NCI-H82 treated with DMSO at 0.1 percent for 48 hours (cell line): ENCODE measurements around the gene RASD2.
A peak's percentile ranks its signal among the peaks of the same experiment; 100 is the strongest.

ENCODE experiments used
- DNase-seq: peaks from one replicate; lab custom pipeline; 2025; ENCODE audit not compliant: unreplicated experiment; lab: John Stamatoyannopoulos, UW

The RASD2 gene

DNA sequence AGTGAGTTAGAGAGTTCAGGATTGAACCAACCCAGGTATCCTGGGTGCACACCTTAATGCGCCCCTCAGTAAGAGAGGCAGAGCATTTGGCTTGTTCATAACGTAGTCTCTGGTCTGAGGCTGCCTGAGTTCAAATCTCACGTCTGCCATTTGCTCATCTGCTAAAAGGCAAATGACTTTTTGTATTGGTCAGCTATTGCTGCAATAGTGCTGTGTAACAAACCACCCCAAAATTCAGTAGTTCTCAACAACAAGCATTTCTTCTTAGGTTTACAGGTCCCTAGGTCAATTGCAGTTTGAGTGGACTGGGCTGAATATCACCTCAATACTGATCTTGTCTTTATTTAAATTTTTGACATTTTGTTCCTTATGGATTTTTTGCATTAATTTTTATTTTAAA, 18.1 kb downstream of the RASD2 start:
- DNase-seq = no peak

DNA sequence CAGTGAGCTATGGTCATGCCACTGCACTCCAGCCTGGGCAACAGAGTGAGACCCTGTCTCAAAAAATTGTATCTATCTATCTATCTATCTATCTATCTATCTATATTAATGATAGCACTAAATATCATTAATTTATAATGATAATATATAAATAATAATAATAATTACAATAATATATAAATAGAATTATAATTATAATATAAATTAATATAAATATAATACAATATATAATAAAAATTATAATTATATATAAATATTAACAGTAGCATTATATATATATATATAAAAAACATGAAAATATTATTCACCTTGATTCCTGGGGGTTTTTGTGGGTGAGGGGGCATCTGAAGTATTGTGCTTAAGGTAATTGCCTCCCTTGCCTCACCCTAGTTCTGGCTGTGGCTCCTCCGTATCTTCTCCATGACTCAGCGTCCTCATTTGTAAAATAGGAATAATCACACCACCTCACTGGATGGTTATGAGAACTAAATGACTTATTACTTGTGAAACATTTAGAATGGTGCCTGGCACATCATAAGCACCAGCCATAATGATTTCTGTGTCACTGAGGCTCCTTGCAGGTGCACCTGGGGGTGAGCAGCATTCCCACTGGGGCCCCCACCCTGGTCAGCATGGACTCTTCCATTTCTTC, 18.8 kb downstream of the RASD2 start:
- no peak for DNase-seq

DNA sequence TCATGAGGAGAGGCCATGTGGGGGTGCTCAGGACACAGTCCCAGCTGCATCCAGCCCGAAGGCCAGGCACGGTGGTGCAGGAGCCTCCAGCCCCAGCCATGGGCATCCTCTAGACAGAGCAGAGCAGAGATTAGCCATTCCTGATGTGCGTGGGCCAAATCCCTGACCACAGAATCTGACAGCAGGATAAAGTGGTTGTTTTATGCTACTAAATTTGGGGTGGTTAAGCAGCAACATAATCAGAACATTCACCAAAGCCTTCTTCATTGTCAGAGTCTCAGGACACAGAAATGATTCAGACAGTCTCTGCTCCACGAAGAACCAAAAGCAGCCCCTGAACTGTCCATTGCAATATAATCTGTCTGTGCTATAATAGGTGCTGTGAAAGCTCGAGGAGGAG, 19.7 kb downstream of the RASD2 start:
- no peak for DNase-seq

DNA sequence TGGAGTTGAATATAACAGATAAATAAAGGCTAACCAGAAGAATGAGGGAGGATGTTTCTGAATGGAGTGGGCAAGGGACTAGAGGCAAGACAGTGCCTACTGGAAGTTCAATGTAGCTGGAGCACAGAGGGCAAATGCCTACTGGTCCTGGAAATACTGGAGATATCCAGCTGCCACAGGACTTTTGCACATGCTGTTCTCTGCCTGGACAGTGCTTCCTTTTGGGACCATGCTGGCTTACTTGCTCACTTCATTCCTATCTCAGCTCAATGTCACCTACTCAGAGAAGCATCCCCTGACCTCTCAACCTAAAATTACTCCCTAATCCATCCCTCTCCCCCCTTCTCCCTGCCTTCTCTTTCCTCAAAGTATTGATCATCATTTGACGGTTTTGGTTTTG, 20.2 kb downstream of the RASD2 start:
- no peak for DNase-seq

DNA sequence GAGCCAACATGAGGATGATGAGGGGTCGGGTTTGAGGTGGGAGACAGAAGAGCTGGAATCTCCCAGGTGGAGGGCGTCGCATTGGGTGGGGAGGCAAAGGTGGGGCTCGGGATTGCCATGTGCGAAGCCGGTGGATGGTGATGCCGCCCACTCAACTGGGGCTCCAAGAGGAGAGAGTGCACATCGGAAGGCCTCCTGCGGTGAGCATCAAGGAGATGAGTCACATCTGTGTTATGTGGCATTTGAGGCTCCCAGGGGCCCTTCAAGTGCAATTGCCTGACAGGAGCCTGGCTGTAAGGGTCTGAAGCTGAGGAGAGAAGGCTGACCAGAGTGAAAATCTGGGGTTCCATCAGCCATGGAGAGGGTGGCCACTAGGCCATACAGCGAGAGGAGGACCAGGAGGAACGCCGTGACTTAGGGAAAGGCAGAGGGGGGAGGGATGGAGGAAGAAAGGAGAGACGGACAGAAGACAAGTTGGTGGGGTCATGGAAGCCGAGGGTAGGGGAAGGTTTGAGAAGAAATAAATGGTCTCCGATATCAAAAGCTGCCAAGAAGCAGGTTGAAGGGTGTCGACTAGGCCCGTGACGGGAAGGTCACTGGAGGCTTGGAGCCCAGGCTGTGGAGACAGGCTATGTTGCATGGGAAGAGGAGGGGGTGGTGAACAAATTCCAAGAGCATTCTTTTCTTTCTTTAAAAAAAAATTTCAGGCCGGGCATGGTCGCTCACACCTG, 21.3 kb downstream of the RASD2 start:
- DNase-seq = no peak

DNA sequence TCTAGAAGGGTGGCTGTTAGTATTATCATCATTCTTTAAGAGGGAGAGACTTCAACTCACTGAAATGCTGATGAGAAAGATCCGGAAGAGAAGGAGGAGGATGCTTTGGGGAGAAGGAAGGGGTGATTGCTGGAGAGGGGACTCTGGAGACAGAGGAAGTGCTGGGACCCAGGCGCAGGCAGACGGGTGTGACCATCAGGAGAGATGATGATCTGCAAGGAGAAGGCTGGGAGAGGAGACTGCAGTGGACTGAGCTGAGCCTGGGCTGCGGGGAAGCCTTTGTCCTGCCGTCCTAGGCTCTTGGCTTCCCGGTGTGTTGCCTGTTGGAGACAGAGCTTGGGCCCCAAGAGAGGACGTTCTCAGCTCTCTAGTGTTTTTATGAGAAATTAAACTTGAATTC, 22.6 kb downstream of the RASD2 start:
- no peak for DNase-seq

DNA sequence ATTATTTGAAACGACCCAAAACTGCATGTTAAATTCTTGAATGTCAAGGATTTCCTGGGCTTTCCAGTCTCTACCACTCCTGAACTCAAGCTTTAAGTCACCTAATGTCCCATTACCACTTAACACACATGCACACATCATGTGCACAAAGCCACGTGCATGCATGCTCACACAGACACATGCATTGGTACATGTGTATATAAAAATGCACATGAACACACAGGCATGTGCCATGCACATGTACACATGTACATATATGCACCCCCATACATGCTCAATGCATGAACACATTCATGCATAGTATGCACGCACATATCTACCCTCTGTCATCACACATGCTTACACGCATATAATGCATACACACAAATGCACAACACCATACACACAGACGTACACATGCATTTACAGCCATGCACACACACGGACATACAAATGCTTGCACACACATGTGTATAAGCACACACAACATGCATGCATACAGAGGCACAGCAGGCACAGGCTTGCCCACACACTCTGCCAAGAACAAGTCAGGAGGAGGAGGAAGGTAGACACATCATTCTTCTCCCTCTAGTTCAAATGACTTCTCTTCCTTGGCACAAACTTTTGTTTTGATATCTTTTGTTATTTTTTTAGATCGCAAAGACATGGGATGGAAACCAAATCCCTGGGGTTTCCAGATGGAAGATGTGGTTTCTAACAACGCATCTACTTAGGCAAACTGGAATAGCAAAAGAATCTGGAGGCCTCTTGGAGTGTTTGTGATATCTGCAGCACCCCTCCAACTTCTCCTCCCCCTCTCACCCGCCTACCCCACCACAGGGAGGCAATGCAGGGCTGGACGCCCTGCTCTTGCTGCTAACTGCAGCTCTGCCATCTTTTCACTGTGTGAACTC, 24.6 kb downstream of the RASD2 start:
- no peak for DNase-seq

DNA sequence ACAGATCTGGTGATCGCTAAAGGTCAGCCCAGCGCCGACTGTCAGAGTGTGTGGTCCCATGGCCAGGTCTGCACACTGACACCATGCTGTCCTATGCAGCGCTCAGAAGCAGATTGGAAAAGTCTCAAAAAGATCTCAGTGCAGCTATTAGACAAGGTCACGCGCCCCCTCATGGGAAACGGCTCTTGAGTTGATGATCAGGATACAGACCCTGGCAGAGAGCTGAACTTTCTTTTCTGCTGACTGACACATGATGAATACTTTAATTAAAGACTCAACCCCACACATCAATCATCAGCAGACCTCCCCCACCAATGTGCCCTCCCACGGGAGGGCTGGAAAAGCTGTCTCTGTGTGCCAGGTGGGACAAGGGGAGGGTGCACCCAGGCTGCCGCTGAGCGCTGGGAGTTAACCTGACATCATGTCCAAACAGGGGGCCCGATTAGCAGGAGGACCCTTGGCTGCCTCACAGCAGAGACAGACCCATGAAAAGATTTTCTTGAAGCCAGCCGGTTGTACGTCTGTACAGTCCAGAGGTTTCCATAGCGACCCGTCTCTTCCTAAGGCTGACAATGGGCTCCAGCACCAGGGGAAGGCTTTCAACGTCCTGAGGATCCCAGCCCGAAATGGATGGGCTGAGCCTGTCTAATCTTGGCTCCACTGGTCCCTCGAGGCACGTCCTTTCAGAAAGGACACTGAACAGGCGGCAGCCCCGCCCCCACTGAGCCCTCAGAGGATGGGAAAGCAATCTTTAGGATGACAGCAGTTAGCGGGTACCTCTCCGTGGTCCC, 26.9 kb downstream of the RASD2 start:
- no peak for DNase-seq

DNA sequence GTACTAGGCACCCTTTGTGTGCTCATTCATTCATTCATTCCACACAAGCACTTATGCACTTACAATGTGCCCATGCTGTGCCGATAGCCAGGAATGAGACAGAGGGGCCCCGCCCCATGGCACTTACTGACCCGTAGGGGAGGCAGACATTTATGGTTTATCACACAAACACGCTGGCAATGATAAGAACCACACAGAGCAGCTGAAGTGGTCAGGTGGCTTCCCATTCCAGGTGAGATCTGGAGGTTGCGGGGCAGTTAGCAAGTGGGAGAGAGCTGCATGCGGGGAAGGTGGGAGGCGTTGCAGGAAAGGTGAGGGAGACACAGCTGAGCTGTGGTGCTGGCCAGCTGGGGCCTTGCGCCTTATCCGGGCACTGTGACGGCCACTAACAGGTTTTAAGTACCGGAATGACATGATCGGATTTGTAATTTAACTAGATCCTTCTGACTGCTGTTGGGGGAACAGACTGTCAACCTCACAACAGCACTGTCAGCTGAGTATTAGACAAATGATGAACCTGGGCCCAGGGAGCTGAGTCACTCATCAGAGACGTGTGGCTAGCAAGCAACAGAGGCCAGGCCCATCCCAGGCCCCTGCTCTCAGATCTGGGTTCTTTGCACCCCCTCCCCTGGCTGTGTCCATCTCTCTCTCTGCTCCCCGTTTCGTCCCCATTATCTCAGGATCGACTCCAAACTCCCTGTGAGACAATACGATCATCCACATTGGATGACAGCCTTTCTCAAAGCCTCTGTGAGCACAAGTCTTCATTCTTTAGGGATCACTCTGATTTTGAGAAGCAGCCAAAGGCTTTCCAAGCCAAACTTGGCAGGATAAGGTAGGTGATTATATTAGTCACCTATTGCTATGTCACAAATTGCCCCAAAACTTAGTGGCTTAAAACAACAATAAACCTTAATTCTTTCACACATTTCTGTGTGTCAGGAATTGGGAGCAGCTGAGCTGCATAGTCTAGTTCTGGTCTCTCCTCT, 28.4 kb downstream of the RASD2 start:
- peak; percentile 69 for DNase-seq

DNA sequence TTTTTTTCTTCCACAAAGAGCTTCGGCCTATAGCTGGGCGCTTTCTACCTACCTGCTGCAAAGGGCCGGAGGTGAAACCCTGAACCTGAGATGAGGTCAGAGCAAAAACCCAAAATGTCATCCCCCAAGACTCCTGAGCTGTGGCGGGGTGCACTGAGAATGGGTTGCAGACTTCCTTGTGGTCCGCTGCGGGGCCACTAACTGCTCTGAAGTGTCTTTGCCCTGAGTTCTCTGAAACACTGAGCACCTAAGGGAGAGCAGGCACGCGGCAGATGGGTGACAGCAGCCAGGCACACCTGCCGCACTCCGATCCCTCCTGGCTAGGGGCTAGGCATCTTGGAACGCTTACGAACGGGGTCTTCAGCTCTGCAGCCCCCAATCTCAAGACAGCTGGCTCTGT, 29.3 kb downstream of the RASD2 start:
- no peak for DNase-seq

DNA sequence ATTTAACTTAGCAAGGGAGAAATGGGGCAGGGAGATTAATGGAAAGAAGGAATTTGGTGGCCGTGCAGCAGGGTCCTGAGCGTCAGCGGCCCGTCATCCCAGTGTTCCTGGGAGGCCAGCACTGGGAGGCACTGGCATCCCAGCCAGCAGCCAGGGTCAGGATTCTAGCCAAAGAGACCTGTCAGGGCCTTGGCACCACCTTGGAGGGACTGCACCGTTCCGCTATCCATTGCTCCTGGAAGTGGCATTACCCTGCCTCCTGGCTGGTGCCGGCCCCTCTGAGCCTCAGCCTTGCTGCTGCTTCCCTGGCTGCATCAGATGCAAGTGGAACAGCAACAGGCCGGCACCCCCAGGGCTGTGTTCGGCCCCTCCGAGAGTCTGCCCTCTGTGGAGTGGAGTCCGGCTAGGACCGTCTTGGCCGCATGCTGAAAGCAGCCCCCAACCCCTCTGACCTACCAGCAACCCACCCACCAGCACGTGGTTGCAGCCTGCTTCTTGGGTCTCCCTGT, 30.1 kb downstream of the RASD2 start:
- no peak for DNase-seq

DNA sequence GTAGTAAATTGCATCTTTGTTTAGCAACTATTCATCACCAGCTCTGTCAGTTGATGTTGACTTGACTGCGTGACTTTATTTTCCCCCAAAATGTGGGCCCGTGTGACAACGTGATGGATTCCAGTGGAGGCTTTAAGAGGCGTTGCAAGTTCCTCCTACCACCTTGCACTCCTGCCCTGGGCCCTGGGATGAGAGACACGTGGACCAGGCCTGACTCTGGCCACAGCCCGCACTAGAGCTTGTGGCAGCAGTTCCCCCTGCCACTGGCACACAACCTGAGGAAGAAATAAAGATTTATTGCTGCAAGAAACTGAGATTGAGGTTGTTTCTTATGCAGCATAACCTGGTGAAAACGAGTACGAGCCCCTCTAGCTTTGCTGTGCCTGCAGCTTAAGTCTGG, 31.9 kb downstream of the RASD2 start:
- no peak for DNase-seq

DNA sequence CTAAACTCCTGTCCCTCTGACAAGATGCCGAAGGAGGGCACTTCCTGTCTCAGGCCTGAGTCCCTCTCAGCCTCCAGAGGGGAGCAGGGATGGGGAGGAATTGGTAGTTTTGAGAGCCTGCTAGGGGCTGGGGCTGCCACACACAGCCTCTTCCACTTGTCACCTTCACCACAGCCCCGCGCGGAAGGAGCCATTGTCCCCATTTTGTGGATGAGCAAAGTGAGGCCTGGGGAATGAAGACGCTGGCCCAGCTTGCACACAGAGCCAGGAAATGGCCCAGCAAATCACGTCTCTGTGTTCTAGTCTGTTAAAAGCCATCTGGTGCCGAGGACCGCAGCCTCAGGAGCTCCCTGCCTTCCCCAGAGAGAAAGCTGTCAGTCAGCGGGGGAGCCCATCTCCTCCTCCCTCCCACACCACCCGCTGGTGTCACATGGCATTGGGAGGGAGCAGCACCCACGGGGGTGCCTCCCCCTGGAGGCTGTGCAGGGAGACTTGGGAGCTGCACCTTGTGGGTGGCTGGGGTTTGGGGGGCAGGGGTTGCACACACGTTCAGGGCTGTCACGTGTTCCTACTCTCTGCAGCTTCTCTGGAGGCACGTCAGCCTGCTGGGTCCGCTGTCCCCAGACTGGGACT, 34.6 kb downstream of the RASD2 start:
- no peak for DNase-seq

DNA sequence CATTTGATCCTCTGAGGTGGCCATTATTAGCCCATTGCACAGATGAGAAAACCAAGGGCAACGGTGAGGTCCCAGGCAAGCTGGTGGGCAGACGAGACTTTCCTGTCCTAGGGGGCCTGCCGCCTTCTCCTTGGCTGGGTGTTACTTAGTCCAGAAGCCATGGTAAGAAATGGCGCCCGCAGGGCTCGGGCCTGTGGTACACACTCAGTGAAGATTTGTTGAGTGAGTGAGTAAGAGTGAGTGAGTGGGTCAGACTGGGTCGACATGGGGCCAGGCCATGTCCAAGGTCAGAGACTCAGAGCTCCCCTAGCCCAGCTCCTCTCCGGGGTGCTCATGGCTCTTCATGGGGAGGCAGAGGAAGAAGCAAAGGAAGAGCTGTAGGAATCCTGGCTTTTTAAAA, 36.0 kb downstream of the RASD2 start:
- DNase-seq = no peak

DNA sequence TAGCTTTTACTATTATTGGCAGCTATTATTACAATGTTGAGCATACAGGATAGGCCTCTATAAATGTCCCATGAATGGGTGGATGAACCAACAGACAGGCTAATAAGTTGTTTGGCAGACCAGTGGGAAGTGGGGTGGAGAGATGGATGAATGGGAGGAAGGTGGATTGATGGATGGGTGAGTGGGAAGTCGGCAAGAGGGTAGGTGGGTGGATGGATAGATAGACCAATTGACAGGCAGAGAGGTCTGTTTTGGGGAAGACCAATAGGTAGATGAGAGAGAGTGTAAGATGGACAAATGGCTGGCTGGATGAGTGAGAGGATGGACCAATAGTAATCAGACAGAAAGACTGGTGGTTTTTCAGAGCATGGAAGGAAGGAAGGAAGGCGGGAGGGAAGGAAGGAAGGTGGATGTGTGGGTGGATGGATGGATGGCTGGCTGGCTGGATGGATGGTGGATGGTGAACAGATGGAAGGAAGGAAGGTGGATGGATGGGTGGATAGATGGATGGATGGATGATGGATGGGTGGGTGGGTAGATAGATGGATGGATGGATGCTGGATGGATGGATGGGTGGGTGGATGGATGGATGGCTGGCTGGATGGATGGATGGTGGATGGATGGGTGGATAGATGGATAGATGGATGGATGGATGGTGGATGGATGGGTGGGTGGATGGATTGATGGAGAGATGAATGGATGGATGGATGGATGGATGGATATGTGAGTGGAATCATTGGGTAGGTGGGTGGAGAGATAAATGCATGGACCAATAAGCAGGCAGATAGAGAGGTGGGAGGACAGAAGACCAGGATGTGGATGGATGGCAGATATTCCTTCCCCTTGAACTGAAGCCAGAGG, 37.4 kb downstream of the RASD2 start:
- DNase-seq = no peak

DNA sequence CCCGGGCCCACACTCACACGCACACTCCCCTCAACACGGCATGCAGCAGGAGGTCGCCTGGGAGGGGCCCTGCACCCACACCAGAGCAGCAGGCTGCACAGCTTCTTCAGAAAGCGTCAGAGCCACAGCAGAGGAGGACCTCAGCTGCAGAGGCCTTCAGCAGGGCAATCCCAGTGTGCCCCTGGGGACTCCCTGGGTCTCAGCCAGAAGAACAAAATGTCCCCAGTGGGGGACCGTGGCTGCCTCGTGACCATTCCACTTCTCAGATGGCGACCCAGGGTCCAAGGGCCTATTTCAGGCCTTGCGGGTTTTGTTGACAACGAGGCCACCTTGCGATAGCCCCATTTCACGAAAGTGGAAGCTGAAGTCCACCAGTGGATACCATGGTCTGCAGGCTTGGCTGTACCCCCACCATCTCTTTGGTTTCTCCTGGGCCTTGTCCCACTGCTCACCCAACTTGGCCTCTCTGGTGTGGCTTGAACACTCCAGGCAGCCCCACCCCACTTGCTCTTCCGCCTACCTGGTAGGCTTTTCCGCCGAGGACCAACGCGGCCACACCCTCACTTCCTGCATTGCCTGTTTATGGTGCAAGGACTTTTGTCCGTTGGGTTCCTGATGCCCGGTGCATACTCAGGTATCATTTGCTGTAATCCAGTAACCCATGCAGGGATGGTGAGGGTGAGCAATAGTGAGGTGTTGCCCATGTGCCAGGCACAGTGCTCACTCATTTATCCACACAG, 38.4 kb downstream of the RASD2 start:
- DNase-seq = no peak

DNA sequence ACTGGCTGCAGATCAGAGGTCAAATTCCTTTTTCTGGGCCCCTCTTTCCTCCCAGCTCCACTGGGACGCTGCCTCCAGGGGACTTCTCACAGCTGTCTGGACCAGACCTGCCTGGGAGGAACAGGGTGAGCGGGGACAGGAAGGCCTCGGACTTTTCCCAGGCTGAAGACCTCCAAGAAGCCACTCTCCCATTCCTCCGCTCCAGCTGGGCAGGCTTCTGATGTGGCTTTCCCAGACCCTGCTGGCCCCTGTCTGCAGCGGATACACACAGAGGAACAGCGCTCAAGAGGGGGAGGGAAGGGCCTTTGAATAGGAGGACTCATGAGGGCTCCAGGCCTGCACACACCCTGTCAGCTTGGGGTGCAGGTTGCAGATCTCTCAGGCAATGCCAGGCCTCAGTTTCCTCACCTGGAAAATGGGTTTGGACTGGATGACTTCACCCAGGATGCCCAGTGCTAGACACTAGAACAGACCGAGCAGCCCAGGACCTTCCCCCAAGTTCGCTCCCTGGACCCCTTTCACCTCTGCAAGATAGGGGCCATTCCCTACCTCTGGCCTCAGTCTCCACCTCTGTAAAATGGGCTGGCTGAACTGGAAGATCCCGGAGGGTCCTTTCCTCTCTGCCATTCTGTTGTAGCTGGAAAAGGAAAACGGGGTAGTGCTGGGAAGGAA, 39.9 kb downstream of the RASD2 start:
- DNase-seq = no peak
